ENCODE measurements around the gene RAET1L. TPM values are rescaled to one million over a fixed set of nuclear protein-coding genes. Genes with fewer than 3 reads are reported as not detected.

RAET1L gene
- total and polyA plus RNA-seq, 2 of the 4 experiments (the other 2 are of a cell fraction) = not detected

GRCh38 chr6:150058986-150059385 is 33.7 kb upstream of the RAET1L start:
- POLR2A ChIA-PET (ENCODE audit: unreplicated experiment) = no interaction called here
- CTCF ChIA-PET = no interaction called here
- Histone ChIP-seq H3K23ac (ENCODE audit: low read depth, low read length) (no peak overlapping the region), H4K20me1 (ENCODE audit: insufficient read depth, low read length) (no peaks in the 10 kb centered on the region), H3K9ac (ENCODE audit: low read depth, low read length) (no peak overlapping the region), H4K91ac (ENCODE audit: insufficient read depth, low read depth, low read length) (no peak overlapping the region), H3K4ac (ENCODE audit: low read depth, low read length) (no peak overlapping the region), H2BK20ac (ENCODE audit: low read depth, low read length) (no peak overlapping the region), H3K56ac (ENCODE audit: extremely low read depth, insufficient read depth, low read length) (no peak overlapping the region), H3K18ac (ENCODE audit: low read depth, low read length) (no peak overlapping the region), H3K79me1 (ENCODE audit: low read depth in 1 of 2, low read length in 2 of 2) (no peaks in the 10 kb centered on the region), H4K5ac (ENCODE audit: low read depth, low read length) (no peak overlapping the region), H3K9me1 (ENCODE audit: insufficient read depth, low read length) (peaks cover 3% of the 10 kb centered on the region), H2AK5ac (ENCODE audit: low read depth, low read length) (no peak overlapping the region), H3K4me1 (ENCODE audit: control insufficient read depth, insufficient read depth, low read length) (no peaks in the 10 kb centered on the region), H2BK15ac (ENCODE audit: low read depth, low read length) (no peak overlapping the region), H2AFZ (replicated peaks; ENCODE audit: low read length, poor library complexity) (no peak overlapping the region), H2BK5ac (ENCODE audit: low read depth, low read length, poor library complexity, severe bottlenecking) (no peak overlapping the region), H3K4me2 (ENCODE audit: low read depth, low read length) (no peak overlapping the region), H3K4me3 (ENCODE audit: insufficient read depth, low read depth, low read length) (no peak overlapping the region), H2AK9ac (replicated peaks; ENCODE audit: low read depth, low read length, poor library complexity) (no peak overlapping the region), H3K9me3 (ENCODE audit: control insufficient read depth, insufficient read depth, low read length) (no peaks in the 10 kb centered on the region), H3K14ac (replicated peaks; ENCODE audit: low read depth, low read length) (no peak overlapping the region), H2BK120ac (ENCODE audit: low read depth, low read length) (no peak overlapping the region), H3K36me3 (ENCODE audit: control insufficient read depth, insufficient read depth, low read length) (peaks cover 5% of the 10 kb centered on the region), H4K8ac (ENCODE audit: low read depth in 2 of 2, low read length in 2 of 2) (no peak overlapping the region), H3K27me3 (ENCODE audit: control insufficient read depth, insufficient read depth, low read length) (peaks cover 24% of the 10 kb centered on the region), H3K27ac (ENCODE audit: insufficient read depth, low read length) (no peak overlapping the region)
- no TSS peak for BruUV-seq (replicated peaks)
- dilution Hi-C loops (cut with HindIII; ENCODE audit: low sequenced_read_pairs, unreplicated experiment) = no loop called here
- TF ChIP-seq BHLHE40 (IDR thresholded peaks at IDR 0.05; ENCODE audit: low read depth, low read length) = no peak
- TF ChIP-seq, protein P1, sequence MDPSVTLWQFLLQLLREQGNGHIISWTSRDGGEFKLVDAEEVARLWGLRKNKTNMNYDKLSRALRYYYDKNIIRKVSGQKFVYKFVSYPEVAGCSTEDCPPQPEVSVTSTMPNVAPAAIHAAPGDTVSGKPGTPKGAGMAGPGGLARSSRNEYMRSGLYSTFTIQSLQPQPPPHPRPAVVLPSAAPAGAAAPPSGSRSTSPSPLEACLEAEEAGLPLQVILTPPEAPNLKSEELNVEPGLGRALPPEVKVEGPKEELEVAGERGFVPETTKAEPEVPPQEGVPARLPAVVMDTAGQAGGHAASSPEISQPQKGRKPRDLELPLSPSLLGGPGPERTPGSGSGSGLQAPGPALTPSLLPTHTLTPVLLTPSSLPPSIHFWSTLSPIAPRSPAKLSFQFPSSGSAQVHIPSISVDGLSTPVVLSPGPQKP (IDR thresholded peaks at IDR 0.05; ENCODE audit: borderline replicate concordance, low read depth, low read length) = no peak
- TF ChIP-seq CHD1 (IDR thresholded peaks at IDR 0.05; ENCODE audit: low read depth, low read length) = no peak
- TF ChIP-seq SMC3 (IDR thresholded peaks at IDR 0.05; ENCODE audit: low read depth, low read length) = no peak
- TF ChIP-seq CEBPB (IDR thresholded peaks at IDR 0.05; ENCODE audit: low read depth, low read length) = no peak
- no peak for TF ChIP-seq USF2 (IDR thresholded peaks at IDR 0.05; ENCODE audit: low read depth, low read length)
- no peak for TF ChIP-seq MAFK (IDR thresholded peaks at IDR 0.05; ENCODE audit: low read depth, low read length)
- no peak for TF ChIP-seq FOS (IDR thresholded peaks at IDR 0.05; ENCODE audit: low read depth, low read length)
- no peak for TF ChIP-seq NFE2L2 (IDR thresholded peaks at IDR 0.05; ENCODE audit: low read depth, low read length)
- no peak for TF ChIP-seq MAZ (IDR thresholded peaks at IDR 0.05; ENCODE audit: borderline replicate concordance, low read depth, low read length)
- TF ChIP-seq MXI1 (IDR thresholded peaks at IDR 0.05; ENCODE audit: borderline replicate concordance, low read depth, low read length) = no peak
- TF ChIP-seq RCOR1 (IDR thresholded peaks at IDR 0.05; ENCODE audit: insufficient replicate concordance, low read length) = no peak
- TF ChIP-seq CTCF (conservative IDR thresholded peaks at IDR 0.05; ENCODE audit: low read depth, low read length) = no peak
- TF ChIP-seq RFX5 (IDR thresholded peaks at IDR 0.05; ENCODE audit: low read depth, low read length) = no peak
- no peak for TF ChIP-seq RAD21 (IDR thresholded peaks at IDR 0.05; ENCODE audit: low read length)
- no peak for TF ChIP-seq POLR2A (IDR thresholded peaks at IDR 0.05; ENCODE audit: low read depth, low read length)
- intact Hi-C loops (cut with micrococcal nuclease) = no loop called here
- WGBS, 2 experiments (ENCODE audit: extremely low coverage in 2 of 2, insufficient read length in 1 of 2) = 100% methylated on average over 1 of the region's 6 CpGs; no CpG with 5 or more reads in 1 of the 2 experiments
- DNase-seq (no peak), ATAC-seq (ENCODE audit: low read depth) (no peak)
- in situ Hi-C loops (cut with MboI; ENCODE audit: low sequenced_read_pairs) = no loop called here

All from IMR-90 (cell line).